Large intestine (tissue), 3 donors: ENCODE data around the gene LHPP. TPM values are rescaled to one million over a fixed set of nuclear protein-coding genes. Genes with fewer than 3 reads are reported as not detected.

Experiments used
- DNase-seq, 2 donors: peaks; one replicate each; pipeline versions ENCODE4 v3.0.0 to v3.0.0-alpha.2; 2013
- H3K27ac ChIP-seq: one replicate; pipeline ENCODE4 v1.5.1; 2013; ENCODE audit warnings: low read length
- H3K27me3 ChIP-seq: 2 replicates; pipeline ENCODE4 v1.6.1; 2013; ENCODE audit warnings: low read length; ENCODE audit not compliant: control insufficient read depth, insufficient read depth
- H3K36me3 ChIP-seq: 2 replicates; pipeline ENCODE4 v1.6.1; 2013; ENCODE audit warnings: low read length; ENCODE audit not compliant: control insufficient read depth, insufficient read depth
- H3K4me1 ChIP-seq: one replicate; pipeline ENCODE4 v1.6.1; 2013; ENCODE audit warnings: low read length; ENCODE audit not compliant: control insufficient read depth, insufficient read depth
- H3K4me3 ChIP-seq: one replicate; pipeline ENCODE4 v1.5.1; 2013; ENCODE audit warnings: low read length
- H3K9me3 ChIP-seq: one replicate; pipeline ENCODE4 v1.6.1; 2013; ENCODE audit warnings: mild to moderate bottlenecking, low read depth, low read length, moderate library complexity; ENCODE audit not compliant: control insufficient read depth
- WGBS: methylation state at CpG from one replicate; pipeline ENCODE4 v1.1.5; 2013; ENCODE audit warnings: low lambda C conversion rate; ENCODE audit not compliant: insufficient coverage; 5-methylcytosine and 5-hydroxymethylcytosine counted together
- polyA plus RNA-seq: library from polyadenylated mRNA; unstranded; fragments of 120-200 nt; gene quantifications from one replicate; pipeline ENCODE4 v1.2.1, GENCODE V29; 2013

The LHPP gene
- polyA plus RNA-seq, 1 donor: 40.7 TPM

GRCh38 chr10:124595143-124595883 lies 133.7 kb downstream of the LHPP start:
- no peak overlapping the region for H3K27ac ChIP-seq
- no peak overlapping the region for H3K4me3 ChIP-seq
- H3K27me3 ChIP-seq: no peaks in the 10 kb centered on the region
- 100% methylated on average over 1 of the region's 9 CpGs for WGBS
- H3K9me3 ChIP-seq: no peaks in the 10 kb centered on the region
- H3K36me3 ChIP-seq: peaks cover 5% of the 10 kb centered on the region
- DNase-seq: no peak
- peaks cover 7% of the 10 kb centered on the region for H3K4me1 ChIP-seq

- Histone ChIP-seq H3K4me3 (no peak overlapping the region), H3K36me3 (no peaks in the 10 kb centered on the region), H3K4me1 (peaks cover 7% of the 10 kb centered on the region), H3K27me3 (no peaks in the 10 kb centered on the region), H3K27ac (no peak overlapping the region), H3K9me3 (no peaks in the 10 kb centered on the region)
- no CpG with 5 or more reads among the region's 18 CpGs for WGBS
- no peak for DNase-seq
Observed at GRCh38 chr10:124596116-124596785, 134.6 kb downstream of the LHPP start.

- DNase-seq: peak; percentile 37 to 67
- H3K27ac ChIP-seq: no peak overlapping the region
- peaks cover 7% of the 10 kb centered on the region for H3K4me1 ChIP-seq
- WGBS: no CpG with 5 or more reads among the region's 21 CpGs
- H3K27me3 ChIP-seq: no peaks in the 10 kb centered on the region
- H3K4me3 ChIP-seq: no peak overlapping the region
- H3K36me3 ChIP-seq: no peaks in the 10 kb centered on the region
- H3K9me3 ChIP-seq: no peaks in the 10 kb centered on the region
Observed at GRCh38 chr10:124596962-124597845, 135.6 kb downstream of the LHPP start.

GRCh38 chr10:124597846-124598165 lies 136.2 kb downstream of the LHPP start:
- H3K27me3 ChIP-seq: no peaks in the 10 kb centered on the region
- no peaks in the 10 kb centered on the region for H3K36me3 ChIP-seq
- peaks cover 7% of the 10 kb centered on the region for H3K4me1 ChIP-seq
- no peak overlapping the region for H3K27ac ChIP-seq
- no CpG with 5 or more reads among the region's 10 CpGs for WGBS
- H3K4me3 ChIP-seq: no peak overlapping the region
- H3K9me3 ChIP-seq: no peaks in the 10 kb centered on the region
- DNase-seq: no peak

- no peaks in the 10 kb centered on the region for H3K9me3 ChIP-seq
- no peaks in the 10 kb centered on the region for H3K36me3 ChIP-seq
- H3K4me3 ChIP-seq: no peak overlapping the region
- H3K4me1 ChIP-seq: peaks cover 7% of the 10 kb centered on the region
- H3K27me3 ChIP-seq: no peaks in the 10 kb centered on the region
- DNase-seq: no peak
- WGBS: no CpG with 5 or more reads among the region's 6 CpGs
- no peak overlapping the region for H3K27ac ChIP-seq
Observed at GRCh38 chr10:124598196-124598595, 136.6 kb downstream of the LHPP start.

- Histone ChIP-seq H3K4me1 (peaks cover 7% of the 10 kb centered on the region), H3K36me3 (no peaks in the 10 kb centered on the region), H3K27ac (no peak overlapping the region), H3K9me3 (no peaks in the 10 kb centered on the region), H3K27me3 (no peaks in the 10 kb centered on the region), H3K4me3 (no peak overlapping the region)
- 94% methylated on average over 3 of the region's 13 CpGs for WGBS
- DNase-seq: no peak
Observed at GRCh38 chr10:124598773-124599587, 137.4 kb downstream of the LHPP start.

- DNase-seq: no peak
- no CpG with 5 or more reads among the region's 7 CpGs for WGBS
- Histone ChIP-seq H3K36me3 (no peaks in the 10 kb centered on the region), H3K9me3 (no peaks in the 10 kb centered on the region), H3K4me1 (peaks cover 7% of the 10 kb centered on the region), H3K4me3 (no peak overlapping the region), H3K27ac (no peak overlapping the region), H3K27me3 (no peaks in the 10 kb centered on the region)
Observed at GRCh38 chr10:124599588-124600050, 138.0 kb downstream of the LHPP start.

GRCh38 chr10:124600051-124600880 lies 138.6 kb downstream of the LHPP start:
- no peak overlapping the region for H3K27ac ChIP-seq
- H3K9me3 ChIP-seq: no peaks in the 10 kb centered on the region
- H3K4me3 ChIP-seq: no peak overlapping the region
- no CpG with 5 or more reads among the region's 18 CpGs for WGBS
- DNase-seq: no peak
- no peaks in the 10 kb centered on the region for H3K36me3 ChIP-seq
- peaks cover 7% of the 10 kb centered on the region for H3K4me1 ChIP-seq
- H3K27me3 ChIP-seq: no peaks in the 10 kb centered on the region

GRCh38 chr10:124601016-124601415 lies 139.4 kb downstream of the LHPP start:
- Histone ChIP-seq H3K27ac (no peak overlapping the region), H3K4me3 (no peak overlapping the region), H3K27me3 (no peaks in the 10 kb centered on the region), H3K4me1 (peaks cover 10% of the 10 kb centered on the region), H3K36me3 (no peaks in the 10 kb centered on the region), H3K9me3 (no peaks in the 10 kb centered on the region)
- no peak for DNase-seq
- WGBS: no CpG with 5 or more reads among the region's 12 CpGs
